Keratinocyte (primary cell): ENCODE data around the gene CCDC141. TPM values are rescaled to one million over a fixed set of nuclear protein-coding genes. Genes with fewer than 3 reads are reported as not detected.
"Not testable (repeated sequence)": the region's sequence is repeated elsewhere in the genome, so short reads cannot be mapped to it uniquely, and the experiment has no call there.

ENCODE experiments used
- DNase-seq: peaks from one replicate; pipeline ENCODE4 v3.0.0-alpha.2; 2011; ENCODE audit warnings: low read depth, missing footprints, low spot score
- FAIRE-seq: peaks from 2 replicates; lab custom pipeline; 2011; peaks lifted over from hg19 to GRCh38; lab: Jason Lieb, UNC
- H2AFZ ChIP-seq: 2 replicates; pipeline ENCODE4 v1.6.0; 2012; ENCODE audit warnings: low read length, control low read depth, inconsistent platforms; ENCODE audit not compliant: control insufficient read depth
- H3K27ac ChIP-seq: 2 replicates; pipeline ENCODE4 v1.5.1; 2011; ENCODE audit warnings: low read length; ENCODE audit not compliant: control insufficient read depth, insufficient read depth
- H3K27me3 ChIP-seq: 3 replicates; pipeline ENCODE4 v1.6.0; 2011; ENCODE audit warnings: low read length; ENCODE audit not compliant: control insufficient read depth, insufficient read depth; ENCODE audit errors: extremely low read depth
- H3K36me3 ChIP-seq, 2 experiments: 2 replicates in 1 of 2; 3 replicates in 1 of 2; pipeline ENCODE4 v1.5.1; 2011; ENCODE audit warnings: low read length in 2 of 2, mild to moderate bottlenecking in 1 of 2; ENCODE audit not compliant: control insufficient read depth in 2 of 2, insufficient read depth in 2 of 2; ENCODE audit errors: extremely low read depth in 1 of 2
- H3K4me1 ChIP-seq: 3 replicates; pipeline ENCODE4 v1.5.1; 2011; ENCODE audit warnings: low read length; ENCODE audit not compliant: control insufficient read depth, insufficient read depth; ENCODE audit errors: extremely low read depth
- H3K4me2 ChIP-seq: 3 replicates; pipeline ENCODE4 v1.6.0; 2011; ENCODE audit warnings: low read depth, low read length; ENCODE audit not compliant: control insufficient read depth, insufficient read depth; ENCODE audit errors: extremely low read depth
- H3K4me3 ChIP-seq, 3 experiments: fragments of 200-600 bp in 1 of 3; sonication (generic) in 1 of 3; 2 replicates in 2 of 3; 3 replicates in 1 of 3; pipeline ENCODE4 v1.5.1; 2011 to 2016; ENCODE audit warnings: low read length in 3 of 3, mild to moderate bottlenecking in 3 of 3, control low read depth in 2 of 3, inconsistent platforms in 1 of 3, low read depth in 1 of 3, mixed read lengths in 1 of 3, mixed run types in 1 of 3, moderate library complexity in 1 of 3; ENCODE audit not compliant: control insufficient read depth in 2 of 3, insufficient read depth in 2 of 3; ENCODE audit errors: extremely low read depth in 1 of 3
- H3K79me2 ChIP-seq: 2 replicates; pipeline ENCODE4 v1.6.0; 2012; ENCODE audit warnings: low read length; ENCODE audit not compliant: control insufficient read depth, insufficient read depth
- H3K9ac ChIP-seq: 3 replicates; pipeline ENCODE4 v1.6.0; 2011; ENCODE audit warnings: low read length; ENCODE audit not compliant: control insufficient read depth, insufficient read depth; ENCODE audit errors: extremely low read depth
- H3K9me1 ChIP-seq: 3 replicates; pipeline ENCODE4 v1.6.0; 2011; ENCODE audit warnings: low read length; ENCODE audit not compliant: control insufficient read depth, insufficient read depth; ENCODE audit errors: extremely low read depth
- H3K9me3 ChIP-seq: 2 replicates; pipeline ENCODE4 v1.5.1; 2012; ENCODE audit warnings: low read depth, low read length; ENCODE audit not compliant: control insufficient read depth
- H4K20me1 ChIP-seq: 3 replicates; pipeline ENCODE4 v1.6.0; 2011; ENCODE audit warnings: low read length; ENCODE audit not compliant: control insufficient read depth, insufficient read depth; ENCODE audit errors: extremely low read depth
- EZH2 ChIP-seq: IDR thresholded peaks from one replicate; pipeline ENCODE4 v1.6.1; 2012; ENCODE audit warnings: inconsistent platforms, mild to moderate bottlenecking, low read length, moderate library complexity
- dilution Hi-C: fragments of 300-500 bp; cut with MboI; formaldehyde crosslinking; loops from one replicate; pipeline ENCODE4 v1.7.0; 2020; ENCODE audit warnings: low sequenced_read_pairs; ENCODE audit not compliant: extremely low pct_ligation_motif_present
- polyA plus RNA-seq, 5 experiments: library from polyadenylated mRNA; depleted of rRNA in 3 of 5; stranded (reverse) in 3 of 5; stranded (forward) in 1 of 5; unstranded in 1 of 5; fragments of >200 nt; gene quantifications; 1 replicate in 1 of 5; 2 replicates in 3 of 5; 3 replicates in 1 of 5; pipeline versions ENCODE4 v1.2.1 to v1.2.3, GENCODE V29; 2011 to 2012; ENCODE audit warnings: missing spikeins in 2 of 5, low read depth in 1 of 5, low replicate concordance in 1 of 5
- TF ChIP-seq, protein P1 (sequence below), 3 experiments: IDR thresholded peaks in 1 of 3; conservative IDR thresholded peaks in 1 of 3; optimal IDR thresholded peaks in 1 of 3; 2 replicates in 2 of 3; 3 replicates in 1 of 3; pipeline versions ENCODE3 to v1.5.1; 2011; ENCODE audit warnings: low read length in 3 of 3, mild to moderate bottlenecking in 3 of 3, moderate library complexity in 2 of 3, control low read depth in 1 of 3, inconsistent platforms in 1 of 3; ENCODE audit not compliant: insufficient read depth in 2 of 3; ENCODE audit errors: extremely low read depth in 1 of 3

Gene CCDC141
- polyA plus RNA-seq, 1 donor (not counting 4 experiments of a cell fraction or from before 2014, with no cell fraction given) = not detected

DNA sequence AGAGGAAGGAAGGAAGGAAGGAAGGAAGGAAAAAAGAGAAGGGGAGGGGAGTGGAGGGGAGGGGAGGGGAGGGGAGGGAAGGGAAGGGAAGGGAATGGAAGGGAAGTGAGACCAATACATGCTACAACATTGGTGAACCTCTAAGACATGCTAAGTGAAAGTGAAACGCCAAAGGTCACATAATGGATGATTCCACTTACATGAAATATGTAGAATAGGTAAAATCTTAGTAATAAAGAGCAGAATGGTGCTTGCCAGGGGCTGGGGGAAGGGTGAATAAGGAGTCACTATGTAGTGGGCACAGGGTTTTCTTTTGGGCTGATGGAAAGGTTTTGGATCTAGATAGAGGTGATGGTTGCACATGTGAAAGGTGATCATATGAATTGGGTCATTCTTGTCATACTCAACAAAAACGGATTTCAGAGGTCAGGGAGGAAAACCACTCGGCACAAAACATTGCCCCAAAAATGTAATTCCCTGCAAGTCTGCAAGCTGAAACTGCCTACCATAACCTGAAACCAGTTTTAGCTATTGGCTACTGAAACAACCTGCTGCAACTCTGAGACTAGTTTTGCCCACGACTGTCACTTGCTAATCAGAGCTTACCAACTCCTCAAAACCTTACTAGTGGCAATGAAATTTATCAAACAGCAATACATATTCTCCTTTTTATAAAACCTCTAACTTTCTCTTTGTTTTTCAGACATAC lies 59.2 kb downstream of the CCDC141 start:
- no peaks in the 10 kb centered on the region for H3K36me3 ChIP-seq
- H3K79me2 ChIP-seq = no peaks in the 10 kb centered on the region
- H4K20me1 ChIP-seq = no peaks in the 10 kb centered on the region
- no peaks in the 10 kb centered on the region for H3K4me1 ChIP-seq
- no peak for FAIRE-seq
- H3K9me1 ChIP-seq = no peaks in the 10 kb centered on the region
- dilution Hi-C loops = no loop called here
- H3K9ac ChIP-seq = no peak overlapping the region
- no peak overlapping the region for H2AFZ ChIP-seq
- no peak for DNase-seq
- no peaks in the 10 kb centered on the region for H3K9me3 ChIP-seq
- no peak overlapping the region for H3K4me3 ChIP-seq
- H3K27ac ChIP-seq = no peak overlapping the region
- H3K27me3 ChIP-seq = no peaks in the 10 kb centered on the region
- no peak overlapping the region for H3K4me2 ChIP-seq
- TF ChIP-seq, protein P1, sequence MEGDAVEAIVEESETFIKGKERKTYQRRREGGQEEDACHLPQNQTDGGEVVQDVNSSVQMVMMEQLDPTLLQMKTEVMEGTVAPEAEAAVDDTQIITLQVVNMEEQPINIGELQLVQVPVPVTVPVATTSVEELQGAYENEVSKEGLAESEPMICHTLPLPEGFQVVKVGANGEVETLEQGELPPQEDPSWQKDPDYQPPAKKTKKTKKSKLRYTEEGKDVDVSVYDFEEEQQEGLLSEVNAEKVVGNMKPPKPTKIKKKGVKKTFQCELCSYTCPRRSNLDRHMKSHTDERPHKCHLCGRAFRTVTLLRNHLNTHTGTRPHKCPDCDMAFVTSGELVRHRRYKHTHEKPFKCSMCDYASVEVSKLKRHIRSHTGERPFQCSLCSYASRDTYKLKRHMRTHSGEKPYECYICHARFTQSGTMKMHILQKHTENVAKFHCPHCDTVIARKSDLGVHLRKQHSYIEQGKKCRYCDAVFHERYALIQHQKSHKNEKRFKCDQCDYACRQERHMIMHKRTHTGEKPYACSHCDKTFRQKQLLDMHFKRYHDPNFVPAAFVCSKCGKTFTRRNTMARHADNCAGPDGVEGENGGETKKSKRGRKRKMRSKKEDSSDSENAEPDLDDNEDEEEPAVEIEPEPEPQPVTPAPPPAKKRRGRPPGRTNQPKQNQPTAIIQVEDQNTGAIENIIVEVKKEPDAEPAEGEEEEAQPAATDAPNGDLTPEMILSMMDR (optimal IDR thresholded peaks at IDR 0.05 in 1 of 3, IDR thresholded peaks at IDR 0.05 in 1 of 3, conservative IDR thresholded peaks at IDR 0.05 in 1 of 3; ENCODE audit: extremely low read depth in 1 of 3, insufficient read depth in 2 of 3, low read length in 3 of 3) = no peak
- no peak for TF ChIP-seq EZH2

DNA sequence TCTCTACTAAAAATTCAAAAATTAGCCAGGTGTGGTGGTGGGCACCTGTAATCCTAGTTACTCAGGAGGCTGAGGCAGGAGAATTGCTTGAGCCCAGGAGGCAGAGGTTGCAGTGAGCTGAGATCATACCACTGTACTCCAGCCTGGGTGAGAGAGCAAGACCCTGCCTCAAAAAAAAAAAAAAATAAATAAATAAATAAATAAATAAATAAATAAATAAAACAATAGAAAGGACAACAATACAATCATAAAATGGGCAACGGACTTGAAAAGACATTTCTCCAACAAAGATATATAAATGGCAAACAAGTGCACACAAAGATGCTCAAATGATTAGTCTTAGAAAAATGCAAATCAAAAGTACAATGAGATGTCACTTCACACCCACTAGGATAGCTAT lies 60.5 kb downstream of the CCDC141 start:
- FAIRE-seq, H4K20me1 ChIP-seq, H3K27ac ChIP-seq, dilution Hi-C loops, H3K4me2 ChIP-seq, H3K4me1 ChIP-seq, H3K9me1 ChIP-seq, H3K27me3 ChIP-seq, H3K4me3 ChIP-seq, H2AFZ ChIP-seq, H3K79me2 ChIP-seq, H3K36me3 ChIP-seq, H3K9ac ChIP-seq, H3K9me3 ChIP-seq, DNase-seq: not testable (repeated sequence)

DNA sequence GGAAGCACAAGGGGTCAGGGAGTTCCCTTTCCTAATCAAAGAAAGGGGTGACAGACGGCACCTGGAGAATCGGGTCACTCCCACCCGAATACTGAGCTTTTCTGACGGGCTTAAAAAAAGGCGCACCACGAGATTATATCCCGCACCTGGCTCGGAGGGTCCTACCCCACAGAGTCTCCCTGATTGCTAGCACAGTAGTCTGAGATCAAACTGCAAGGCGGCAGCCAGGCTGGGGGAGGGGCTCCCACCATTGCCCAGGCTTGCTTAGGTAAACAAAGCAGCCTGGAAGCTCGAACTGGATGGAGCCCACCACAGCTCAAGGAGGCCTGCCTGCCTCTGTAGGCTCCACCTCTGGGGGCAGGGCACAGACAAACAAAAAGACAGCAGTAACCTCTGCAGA lies 67.3 kb downstream of the CCDC141 start:
- H4K20me1 ChIP-seq, H3K9me3 ChIP-seq, H2AFZ ChIP-seq, FAIRE-seq, DNase-seq, H3K4me2 ChIP-seq, dilution Hi-C loops, H3K27ac ChIP-seq, H3K79me2 ChIP-seq, H3K9ac ChIP-seq, H3K36me3 ChIP-seq, H3K4me3 ChIP-seq, H3K27me3 ChIP-seq, H3K9me1 ChIP-seq, H3K4me1 ChIP-seq: not testable (repeated sequence)
